SK-N-SH treated with all-trans-retinoic acid at 6 μM for 48 hours (cell line): ENCODE measurements around the gene TARS2.

ENCODE experiments used
- ARNTL ChIP-seq: fragments of 450-650 bp; formaldehyde crosslinking; IDR thresholded peaks from 2 replicates; pipeline ENCODE4 v1.5.0; 2020; ENCODE audit warnings: low read depth, mild to moderate bottlenecking, moderate library complexity, borderline replicate concordance
- ISL1 ChIP-seq: fragments of 250-450 bp; sonication (Bioruptor Pico); IDR thresholded peaks from 2 replicates; pipeline ENCODE4 v2.1.2; 2022; ENCODE audit warnings: mild to moderate bottlenecking, moderate library complexity
- OSR1 ChIP-seq: fragments of 250-450 bp; sonication (Bioruptor Pico); IDR thresholded peaks from 2 replicates; pipeline ENCODE4 v1.8.0; 2022; ENCODE audit warnings: moderate library complexity, mild to moderate bottlenecking, inconsistent platforms

GRCh38 chr1:150466964-150467363, 20.3 kb upstream of the TARS2 start:
- TF ChIP-seq ISL1 (no peak), OSR1 (no peak), ARNTL (no peak)
